Measurements from ENCODE around the gene PLXNA4.

- TF ChIP-seq CTCF (IDR thresholded peaks at IDR 0.05 in 4 of 5, conservative IDR thresholded peaks at IDR 0.05 in 1 of 5) = no peak
- no peak for TF ChIP-seq POLR2A (IDR thresholded peaks at IDR 0.05)
These were observed 31.4 kb upstream of the PLXNA4 start for GRCh38 chr7:132607656-132608055.
